Kidney (tissue), 14 donors: Measurements from ENCODE around the gene RAE1. TPM values are rescaled to one million over a fixed set of nuclear protein-coding genes. Genes with fewer than 3 reads are reported as not detected.
A peak's percentile ranks its signal among the peaks of the same experiment; 100 is the strongest.

Source experiments
- DNase-seq, 5 donors: peaks; one replicate each; pipeline ENCODE4 v3.0.0-alpha.2; 2013 to 2020
- FAIRE-seq: peaks from 2 replicates; lab custom pipeline; 2012; peaks lifted over from hg19 to GRCh38; lab: Jason Lieb, UNC
- H3K27ac ChIP-seq, 2 donors: one replicate each; pipeline ENCODE4 v1.7.0; 2013; ENCODE audit warnings: low read depth in 2 of 2, low read length in 2 of 2, inconsistent platforms in 1 of 2
- H3K27me3 ChIP-seq: one replicate; pipeline ENCODE4 v1.7.1; 2013; ENCODE audit warnings: low read length, inconsistent platforms; ENCODE audit not compliant: control insufficient read depth, insufficient read depth
- H3K36me3 ChIP-seq, 3 donors: one replicate each; pipeline versions ENCODE4 v1.7.0 to v1.7.1; 2013; ENCODE audit warnings: low read length in 3 of 3, control low read depth in 1 of 3, inconsistent platforms in 1 of 3; ENCODE audit not compliant: insufficient read depth in 3 of 3, control insufficient read depth in 2 of 3
- H3K4me1 ChIP-seq, 3 donors: one replicate each; pipeline versions ENCODE4 v1.7.0 to v1.7.1; 2013; ENCODE audit warnings: low read length in 3 of 3, inconsistent platforms in 1 of 3, low read depth in 1 of 3; ENCODE audit not compliant: control insufficient read depth in 2 of 3, insufficient read depth in 2 of 3
- H3K4me3 ChIP-seq, 3 donors: one replicate each; pipeline versions ENCODE4 v1.7.0 to v1.8.1; 2013; ENCODE audit warnings: low read length in 3 of 3, control low read depth in 1 of 3, inconsistent platforms in 1 of 3
- H3K9ac ChIP-seq, 3 donors: one replicate each; pipeline versions ENCODE4 v1.7.0 to v1.7.1; 2013; ENCODE audit warnings: low read length in 3 of 3, control low read depth in 1 of 3, inconsistent platforms in 1 of 3
- H3K9me3 ChIP-seq, 3 donors: one replicate each; pipeline versions ENCODE4 v1.7.0 to v1.7.1; 2013; ENCODE audit warnings: low read length in 3 of 3, control low read depth in 1 of 3, inconsistent platforms in 1 of 3; ENCODE audit not compliant: control insufficient read depth in 2 of 3, insufficient read depth in 1 of 3
- CTCF ChIP-seq: IDR thresholded peaks from 3 replicates; pipeline ENCODE4 v1.5.1; 2012; ENCODE audit warnings: mild to moderate bottlenecking, moderate library complexity, borderline replicate concordance; ENCODE audit not compliant: insufficient read depth; ENCODE audit errors: extremely low read depth
- intact Hi-C: fragments of 100-400 bp; cut with DNase I; formaldehyde crosslinking; loops from one replicate; pipeline ENCODE4 v1.11.1; 2022
- polyA plus RNA-seq: library from polyadenylated mRNA; stranded (reverse); fragments of 350-450 nt; fragmentation: Illumina TruSeq; extraction: RNeasy Lipid Tissue Mini Kit (QIAGEN cat#74804); gene quantifications from one replicate; pipeline ENCODE4 v1.2.3, GENCODE V29; 2014; ENCODE audit warnings: low read depth, low replicate concordance; ENCODE audit not compliant: insufficient read depth
- total RNA-seq: library from RNA; stranded (reverse); fragmentation: NEBNext Ultra II Directional; extraction: Animal tissue kit (Norgen Biotek cat#: 25700); gene quantifications from one replicate; pipeline ENCODE4 v1.2.1, GENCODE V29; 2021
- donor health status: control.
- donor health status: control.
- donor health status: control.
- donor health status: control.
- donor health status: control.
- donor health status: DM: yes; HTN: yes; CAD: no.
- donor health status: Normal renal cell carcinoma (clear cell type).

Gene RAE1
- total and polyA plus RNA-seq, 2 donors from 2014 or later, result 19.5 to 26.3 TPM

GRCh38 chr20:57321142-57321541 is 29.9 kb upstream of the RAE1 start:
- no peak for TF ChIP-seq CTCF
- Histone ChIP-seq H3K4me3 (no peak overlapping the region), H3K9ac (no peak overlapping the region), H3K36me3 (no peaks in the 10 kb centered on the region), H3K27me3 (no peaks in the 10 kb centered on the region), H3K9me3 (no peaks in the 10 kb centered on the region), H3K4me1 (no peaks in the 10 kb centered on the region), H3K27ac (no peak overlapping the region)
- FAIRE-seq (no peak), DNase-seq (no peak)
- intact Hi-C loops, result no loop called here

- FAIRE-seq (no peak), DNase-seq (peak in 1 of 5 donors; percentile 9)
- TF ChIP-seq CTCF, result no peak
- no peak overlapping the region for H3K4me3 ChIP-seq
- H3K4me1 ChIP-seq, result peaks cover 0 to 2% (median 0%) of the 10 kb centered on the region in 3 donors
- intact Hi-C loops, result no loop called here
- no peaks in the 10 kb centered on the region for H3K36me3 ChIP-seq
- no peak overlapping the region for H3K9ac ChIP-seq
- no peaks in the 10 kb centered on the region for H3K27me3 ChIP-seq
- no peaks in the 10 kb centered on the region for H3K9me3 ChIP-seq
- H3K27ac ChIP-seq, result no peak overlapping the region
These were observed 28.6 kb upstream of the RAE1 start for GRCh38 chr20:57322476-57322875.

- Histone ChIP-seq H3K27me3 (no peaks in the 10 kb centered on the region), H3K36me3 (no peaks in the 10 kb centered on the region), H3K4me3 (no peak overlapping the region), H3K4me1 (peaks cover 0 to 2% (median 0%) of the 10 kb centered on the region in 3 donors), H3K27ac (no peak overlapping the region), H3K9ac (no peak overlapping the region), H3K9me3 (no peaks in the 10 kb centered on the region)
- TF ChIP-seq CTCF, result no peak
- intact Hi-C loops, result no loop called here
- no peak for FAIRE-seq
- peak in 1 of 5 donors; percentile 42 for DNase-seq
These were observed 28.0 kb upstream of the RAE1 start for GRCh38 chr20:57323034-57323433.
